Kidney (tissue), 14 donors: ENCODE measurements around the gene LSM14A. TPM values are rescaled to one million over a fixed set of nuclear protein-coding genes. Genes with fewer than 3 reads are reported as not detected.

ENCODE experiments used
- DNase-seq, 5 donors: peaks; one replicate each; pipeline ENCODE4 v3.0.0-alpha.2; 2013 to 2020
- FAIRE-seq: peaks from 2 replicates; lab custom pipeline; 2012; peaks lifted over from hg19 to GRCh38; lab: Jason Lieb, UNC
- H3K27ac ChIP-seq, 2 donors: one replicate each; pipeline ENCODE4 v1.7.0; 2013; ENCODE audit warnings: low read depth in 2 of 2, low read length in 2 of 2, inconsistent platforms in 1 of 2
- H3K27me3 ChIP-seq: one replicate; pipeline ENCODE4 v1.7.1; 2013; ENCODE audit warnings: low read length, inconsistent platforms; ENCODE audit not compliant: control insufficient read depth, insufficient read depth
- H3K36me3 ChIP-seq, 3 donors: one replicate each; pipeline versions ENCODE4 v1.7.0 to v1.7.1; 2013; ENCODE audit warnings: low read length in 3 of 3, control low read depth in 1 of 3, inconsistent platforms in 1 of 3; ENCODE audit not compliant: insufficient read depth in 3 of 3, control insufficient read depth in 2 of 3
- H3K4me1 ChIP-seq, 3 donors: one replicate each; pipeline versions ENCODE4 v1.7.0 to v1.7.1; 2013; ENCODE audit warnings: low read length in 3 of 3, inconsistent platforms in 1 of 3, low read depth in 1 of 3; ENCODE audit not compliant: control insufficient read depth in 2 of 3, insufficient read depth in 2 of 3
- H3K4me3 ChIP-seq, 3 donors: one replicate each; pipeline versions ENCODE4 v1.7.0 to v1.8.1; 2013; ENCODE audit warnings: low read length in 3 of 3, control low read depth in 1 of 3, inconsistent platforms in 1 of 3
- H3K9ac ChIP-seq, 3 donors: one replicate each; pipeline versions ENCODE4 v1.7.0 to v1.7.1; 2013; ENCODE audit warnings: low read length in 3 of 3, control low read depth in 1 of 3, inconsistent platforms in 1 of 3
- H3K9me3 ChIP-seq, 3 donors: one replicate each; pipeline versions ENCODE4 v1.7.0 to v1.7.1; 2013; ENCODE audit warnings: low read length in 3 of 3, control low read depth in 1 of 3, inconsistent platforms in 1 of 3; ENCODE audit not compliant: control insufficient read depth in 2 of 3, insufficient read depth in 1 of 3
- intact Hi-C: fragments of 100-400 bp; cut with DNase I; formaldehyde crosslinking; loops from one replicate; pipeline ENCODE4 v1.11.1; 2022
- polyA plus RNA-seq: library from polyadenylated mRNA; stranded (reverse); fragments of 350-450 nt; fragmentation: Illumina TruSeq; extraction: RNeasy Lipid Tissue Mini Kit (QIAGEN cat#74804); gene quantifications from one replicate; pipeline ENCODE4 v1.2.3, GENCODE V29; 2014; ENCODE audit warnings: low read depth, low replicate concordance; ENCODE audit not compliant: insufficient read depth
- total RNA-seq: library from RNA; stranded (reverse); fragmentation: NEBNext Ultra II Directional; extraction: Animal tissue kit (Norgen Biotek cat#: 25700); gene quantifications from one replicate; pipeline ENCODE4 v1.2.1, GENCODE V29; 2021
- TF ChIP-seq, protein P1 (sequence below): IDR thresholded peaks from 3 replicates; pipeline ENCODE4 v1.5.1; 2012; ENCODE audit warnings: mild to moderate bottlenecking, moderate library complexity, borderline replicate concordance; ENCODE audit not compliant: insufficient read depth; ENCODE audit errors: extremely low read depth
- donor health status: control.
- donor health status: control.
- donor health status: control.
- donor health status: control.
- donor health status: control.
- donor health status: DM: yes; HTN: yes; CAD: no.
- donor health status: Normal renal cell carcinoma (clear cell type).

Gene LSM14A
- total and polyA plus RNA-seq, 2 donors from 2014 or later, result 49.3 to 114 TPM

- Histone ChIP-seq H3K4me1 (peaks cover 5 to 15% (median 8%) of the 10 kb centered on the region in 3 donors), H3K36me3 (no peaks in the 10 kb centered on the region), H3K9ac (no peak overlapping the region), H3K27me3 (no peaks in the 10 kb centered on the region), H3K4me3 (no peak overlapping the region), H3K9me3 (no peaks in the 10 kb centered on the region), H3K27ac (peak overlapping the region in 1 of 2 donors; percentile 78)
- DNase-seq, result peak in 1 of 5 donors; percentile 72
- TF ChIP-seq, protein P1, sequence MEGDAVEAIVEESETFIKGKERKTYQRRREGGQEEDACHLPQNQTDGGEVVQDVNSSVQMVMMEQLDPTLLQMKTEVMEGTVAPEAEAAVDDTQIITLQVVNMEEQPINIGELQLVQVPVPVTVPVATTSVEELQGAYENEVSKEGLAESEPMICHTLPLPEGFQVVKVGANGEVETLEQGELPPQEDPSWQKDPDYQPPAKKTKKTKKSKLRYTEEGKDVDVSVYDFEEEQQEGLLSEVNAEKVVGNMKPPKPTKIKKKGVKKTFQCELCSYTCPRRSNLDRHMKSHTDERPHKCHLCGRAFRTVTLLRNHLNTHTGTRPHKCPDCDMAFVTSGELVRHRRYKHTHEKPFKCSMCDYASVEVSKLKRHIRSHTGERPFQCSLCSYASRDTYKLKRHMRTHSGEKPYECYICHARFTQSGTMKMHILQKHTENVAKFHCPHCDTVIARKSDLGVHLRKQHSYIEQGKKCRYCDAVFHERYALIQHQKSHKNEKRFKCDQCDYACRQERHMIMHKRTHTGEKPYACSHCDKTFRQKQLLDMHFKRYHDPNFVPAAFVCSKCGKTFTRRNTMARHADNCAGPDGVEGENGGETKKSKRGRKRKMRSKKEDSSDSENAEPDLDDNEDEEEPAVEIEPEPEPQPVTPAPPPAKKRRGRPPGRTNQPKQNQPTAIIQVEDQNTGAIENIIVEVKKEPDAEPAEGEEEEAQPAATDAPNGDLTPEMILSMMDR, result no peak
- no peak for FAIRE-seq
- intact Hi-C loops, result no loop called here
Measured at GRCh38 chr19:34274827-34275625, 102.7 kb downstream of the LSM14A start.

- FAIRE-seq (no peak), DNase-seq (no peak)
- H3K36me3 ChIP-seq, result no peaks in the 10 kb centered on the region
- no peak overlapping the region for H3K4me3 ChIP-seq
- intact Hi-C loops, result no loop called here
- TF ChIP-seq, protein P1, result no peak
- peak overlapping the region in 1 of 2 donors; percentile 65 for H3K27ac ChIP-seq
- H3K9me3 ChIP-seq, result no peaks in the 10 kb centered on the region
- peaks cover 0 to 8% (median 1%) of the 10 kb centered on the region in 3 donors for H3K4me1 ChIP-seq
- H3K9ac ChIP-seq, result no peak overlapping the region
- no peaks in the 10 kb centered on the region for H3K27me3 ChIP-seq
Measured at GRCh38 chr19:34275705-34276104, 103.4 kb downstream of the LSM14A start.

- H3K4me3 ChIP-seq, result no peak overlapping the region
- FAIRE-seq, result no peak
- intact Hi-C loops, result no loop called here
- TF ChIP-seq, protein P1, result no peak
- H3K27me3 ChIP-seq, result no peaks in the 10 kb centered on the region
- H3K9ac ChIP-seq, result no peak overlapping the region
- H3K36me3 ChIP-seq, result no peaks in the 10 kb centered on the region
- H3K27ac ChIP-seq, result no peak overlapping the region
- H3K9me3 ChIP-seq, result no peaks in the 10 kb centered on the region
- peak in 1 of 5 donors; percentile 36 for DNase-seq
- H3K4me1 ChIP-seq, result peaks cover 0 to 6% (median 0%) of the 10 kb centered on the region in 3 donors
Measured at GRCh38 chr19:34276614-34277013, 104.3 kb downstream of the LSM14A start.
